ENCODE results near the gene KLK13. TPM values are rescaled to one million over a fixed set of nuclear protein-coding genes. Genes with fewer than 3 reads are reported as not detected.
A peak's percentile ranks its signal among the peaks of the same experiment; 100 is the strongest.

Gene KLK13
- total and polyA plus RNA-seq, 7 experiments from 2014 or later = not detected

GRCh38 chr19:51015691-51016267 lies 49.1 kb downstream of the KLK13 start:
- H3K27me3 Mint-ChIP-seq = peaks cover 60 to 76% (median 64%) of the 10 kb centered on the region in 5 donors
- DNase-seq (no peak), ATAC-seq (no peak)
- peaks cover 17 to 25% (median 23%) of the 10 kb centered on the region in 7 donors for H3K4me1 Mint-ChIP-seq
- Histone ChIP-seq H3K27me3 (ENCODE audit: control insufficient read depth in 2 of 2, insufficient read depth in 2 of 2, low read length in 2 of 2) (peaks cover 0 to 8% of the 10 kb centered on the region in 2 donors), H3K27ac (ENCODE audit: low read depth, low read length) (no peak overlapping the region), H3K36me3 (ENCODE audit: control insufficient read depth in 2 of 3, insufficient read depth in 3 of 3, low read length in 3 of 3) (no peaks in the 10 kb centered on the region), H3K9me3 (ENCODE audit: control insufficient read depth in 2 of 3, low read length in 3 of 3) (no peaks in the 10 kb centered on the region), H3K4me3 (ENCODE audit: low read length) (no peak overlapping the region), H3K4me1 (ENCODE audit: control insufficient read depth in 2 of 2, insufficient read depth in 2 of 2, low read length in 2 of 2) (no peaks in the 10 kb centered on the region)
- no peak overlapping the region for H3K27ac Mint-ChIP-seq
- peaks cover 0 to 7% (median 0%) of the 10 kb centered on the region in 5 donors for H3K36me3 Mint-ChIP-seq
- ChIA-PET POLR2A (no interaction called here), CTCF (no interaction called here)
- peak overlapping the region in 2 of 10 donors; percentile 19 to 54 for H3K4me3 Mint-ChIP-seq
- intact Hi-C loops (cut with micrococcal nuclease) = no loop called here
- H3K9me3 Mint-ChIP-seq = peaks cover 0 to 3% (median 0%) of the 10 kb centered on the region in 11 donors

- H3K4me1 Mint-ChIP-seq = peaks cover 13 to 20% (median 17%) of the 10 kb centered on the region in 7 donors
- peak overlapping the region in 1 of 9 donors; percentile 2 for H3K27ac Mint-ChIP-seq
- no peaks in the 10 kb centered on the region for H3K4me1 ChIP-seq (ENCODE audit: control insufficient read depth in 2 of 2, insufficient read depth in 2 of 2, low read length in 2 of 2)
- no peaks in the 10 kb centered on the region for H3K36me3 ChIP-seq (ENCODE audit: control insufficient read depth in 2 of 3, insufficient read depth in 3 of 3, low read length in 3 of 3)
- POLR2A ChIA-PET = no interaction called here
- ATAC-seq (no peak), DNase-seq (no peak)
- no peak overlapping the region for H3K4me3 ChIP-seq (ENCODE audit: low read length)
- intact Hi-C loops (cut with micrococcal nuclease) = no loop called here
- no peaks in the 10 kb centered on the region for H3K9me3 ChIP-seq (ENCODE audit: control insufficient read depth in 2 of 3, low read length in 3 of 3)
- peaks cover 0 to 7% (median 0%) of the 10 kb centered on the region in 5 donors for H3K36me3 Mint-ChIP-seq
- H3K4me3 Mint-ChIP-seq = no peak overlapping the region
- H3K9me3 Mint-ChIP-seq = peaks cover 0 to 3% (median 0%) of the 10 kb centered on the region in 11 donors
- H3K27me3 Mint-ChIP-seq = peaks cover 48 to 79% (median 63%) of the 10 kb centered on the region in 5 donors
- CTCF ChIA-PET = no interaction called here
- H3K27ac ChIP-seq (ENCODE audit: low read depth, low read length) = no peak overlapping the region
- H3K27me3 ChIP-seq (ENCODE audit: control insufficient read depth in 2 of 2, insufficient read depth in 2 of 2, low read length in 2 of 2) = peaks cover 0 to 8% of the 10 kb centered on the region in 2 donors
Observed at GRCh38 chr19:51014242-51014641, 50.6 kb downstream of the KLK13 start.

GRCh38 chr19:51012661-51013190 lies 52.2 kb downstream of the KLK13 start:
- ATAC-seq = no peak
- H3K36me3 Mint-ChIP-seq = peaks cover 0 to 6% (median 0%) of the 10 kb centered on the region in 5 donors
- H3K27me3 Mint-ChIP-seq = peaks cover 35 to 76% (median 54%) of the 10 kb centered on the region in 5 donors
- no peaks in the 10 kb centered on the region for H3K36me3 ChIP-seq (ENCODE audit: control insufficient read depth in 2 of 3, insufficient read depth in 3 of 3, low read length in 3 of 3)
- H3K4me1 Mint-ChIP-seq = peaks cover 5 to 11% (median 8%) of the 10 kb centered on the region in 7 donors
- peaks cover 0 to 8% of the 10 kb centered on the region in 2 donors for H3K27me3 ChIP-seq (ENCODE audit: control insufficient read depth in 2 of 2, insufficient read depth in 2 of 2, low read length in 2 of 2)
- no peaks in the 10 kb centered on the region for H3K4me1 ChIP-seq (ENCODE audit: control insufficient read depth in 2 of 2, insufficient read depth in 2 of 2, low read length in 2 of 2)
- CTCF ChIA-PET = interaction anchor here (0.7 kb wide), 1 partner anchor 149 kb away, joined by 3 read pairs; no protein-coding TSS in a partner anchor
- POLR2A ChIA-PET = no interaction called here
- no peaks in the 10 kb centered on the region for H3K9me3 ChIP-seq (ENCODE audit: control insufficient read depth in 2 of 3, low read length in 3 of 3)
- H3K4me3 Mint-ChIP-seq = no peak overlapping the region
- no peak overlapping the region for H3K27ac Mint-ChIP-seq
- H3K27ac ChIP-seq (ENCODE audit: low read depth, low read length) = no peak overlapping the region
- H3K4me3 ChIP-seq (ENCODE audit: low read length) = no peak overlapping the region
- DNase-seq = no peak
- peaks cover 0 to 3% (median 0%) of the 10 kb centered on the region in 11 donors for H3K9me3 Mint-ChIP-seq
- intact Hi-C loops (cut with micrococcal nuclease) = no loop called here

GRCh38 chr19:51010066-51010795 lies 54.7 kb downstream of the KLK13 start:
- peaks cover 0 to 11% (median 0%) of the 10 kb centered on the region in 7 donors for H3K4me1 Mint-ChIP-seq
- intact Hi-C loops (cut with micrococcal nuclease) = no loop called here

GRCh38 chr19:51009061-51009891 lies 55.6 kb downstream of the KLK13 start:
- CTCF ChIA-PET = no interaction called here
- Histone ChIP-seq H3K27ac (ENCODE audit: low read depth, low read length) (no peak overlapping the region), H3K4me1 (ENCODE audit: control insufficient read depth in 2 of 2, insufficient read depth in 2 of 2, low read length in 2 of 2) (no peaks in the 10 kb centered on the region), H3K9me3 (ENCODE audit: control insufficient read depth in 2 of 3, low read length in 3 of 3) (no peaks in the 10 kb centered on the region), H3K36me3 (ENCODE audit: control insufficient read depth in 2 of 3, insufficient read depth in 3 of 3, low read length in 3 of 3) (no peaks in the 10 kb centered on the region), H3K4me3 (ENCODE audit: low read length) (no peak overlapping the region), H3K27me3 (ENCODE audit: control insufficient read depth in 2 of 2, insufficient read depth in 2 of 2, low read length in 2 of 2) (no peaks in the 10 kb centered on the region)
- Mint-ChIP-seq H3K4me1 (peaks cover 0 to 4% (median 0%) of the 10 kb centered on the region in 7 donors), H3K36me3 (peaks cover 0 to 3% (median 0%) of the 10 kb centered on the region in 5 donors), H3K9me3 (peaks cover 0 to 3% (median 0%) of the 10 kb centered on the region in 11 donors), H3K27me3 (peaks cover 5 to 51% (median 29%) of the 10 kb centered on the region in 5 donors), H3K4me3 (no peak overlapping the region), H3K27ac (no peak overlapping the region)
- ATAC-seq (no peak), DNase-seq (no peak)
- POLR2A ChIA-PET = no interaction called here
- intact Hi-C loops (cut with micrococcal nuclease) = no loop called here

More at GRCh38 chr19:51010066-51010795, 54.7 kb downstream of the KLK13 start:
- Mint-ChIP-seq H3K27ac (no peak overlapping the region), H3K4me3 (no peak overlapping the region), H3K9me3 (peaks cover 0 to 3% (median 0%) of the 10 kb centered on the region in 11 donors), H3K36me3 (peaks cover 0 to 3% (median 0%) of the 10 kb centered on the region in 5 donors), H3K27me3 (peaks cover 14 to 60% (median 39%) of the 10 kb centered on the region in 5 donors)
- Histone ChIP-seq H3K9me3 (ENCODE audit: control insufficient read depth in 2 of 3, low read length in 3 of 3) (no peaks in the 10 kb centered on the region), H3K27me3 (ENCODE audit: control insufficient read depth in 2 of 2, insufficient read depth in 2 of 2, low read length in 2 of 2) (peaks cover 0 to 3% of the 10 kb centered on the region in 2 donors), H3K4me1 (ENCODE audit: control insufficient read depth in 2 of 2, insufficient read depth in 2 of 2, low read length in 2 of 2) (no peaks in the 10 kb centered on the region), H3K36me3 (ENCODE audit: control insufficient read depth in 2 of 3, insufficient read depth in 3 of 3, low read length in 3 of 3) (no peaks in the 10 kb centered on the region), H3K4me3 (ENCODE audit: low read length) (no peak overlapping the region), H3K27ac (ENCODE audit: low read depth, low read length) (no peak overlapping the region)
- ChIA-PET POLR2A (no interaction called here), CTCF (no interaction called here)
- ATAC-seq (no peak), DNase-seq (no peak)

GRCh38 chr19:51007488-51007887 lies 57.4 kb downstream of the KLK13 start:
- peaks cover 0 to 4% (median 0%) of the 10 kb centered on the region in 7 donors for H3K4me1 Mint-ChIP-seq
- Histone ChIP-seq H3K4me3 (ENCODE audit: low read length) (no peak overlapping the region), H3K9me3 (ENCODE audit: control insufficient read depth in 2 of 3, low read length in 3 of 3) (no peaks in the 10 kb centered on the region), H3K4me1 (ENCODE audit: control insufficient read depth in 2 of 2, insufficient read depth in 2 of 2, low read length in 2 of 2) (no peaks in the 10 kb centered on the region), H3K27me3 (ENCODE audit: control insufficient read depth in 2 of 2, insufficient read depth in 2 of 2, low read length in 2 of 2) (peaks cover 0 to 1% of the 10 kb centered on the region in 2 donors), H3K27ac (ENCODE audit: low read depth, low read length) (no peak overlapping the region), H3K36me3 (ENCODE audit: control insufficient read depth in 2 of 3, insufficient read depth in 3 of 3, low read length in 3 of 3) (no peaks in the 10 kb centered on the region)
- peaks cover 0 to 3% (median 0%) of the 10 kb centered on the region in 11 donors for H3K9me3 Mint-ChIP-seq
- ChIA-PET POLR2A (no interaction called here), CTCF (no interaction called here)
- H3K27ac Mint-ChIP-seq = peak overlapping the region in 1 of 9 donors; percentile 32
- H3K36me3 Mint-ChIP-seq = peaks cover 0 to 3% (median 0%) of the 10 kb centered on the region in 5 donors
- intact Hi-C loops (cut with micrococcal nuclease) = no loop called here
- no peak for ATAC-seq
- no peak for DNase-seq
- H3K27me3 Mint-ChIP-seq = peaks cover 0 to 46% (median 31%) of the 10 kb centered on the region in 5 donors
- no peak overlapping the region for H3K4me3 Mint-ChIP-seq

Measured in naive thymus-derived CD4-positive, alpha-beta T cell (primary cell).